GM21360 (cell line): ENCODE data around the gene PTPN20.

ENCODE experiments used
- ATAC-seq: cut with Tn5 transposase; IDR thresholded peaks from one replicate; pipeline ENCODE4 v1.9.1; 2021; ENCODE audit warnings: mild to moderate bottlenecking, moderate library complexity; ENCODE audit not compliant: unreplicated experiment

PTPN20 gene

DNA sequence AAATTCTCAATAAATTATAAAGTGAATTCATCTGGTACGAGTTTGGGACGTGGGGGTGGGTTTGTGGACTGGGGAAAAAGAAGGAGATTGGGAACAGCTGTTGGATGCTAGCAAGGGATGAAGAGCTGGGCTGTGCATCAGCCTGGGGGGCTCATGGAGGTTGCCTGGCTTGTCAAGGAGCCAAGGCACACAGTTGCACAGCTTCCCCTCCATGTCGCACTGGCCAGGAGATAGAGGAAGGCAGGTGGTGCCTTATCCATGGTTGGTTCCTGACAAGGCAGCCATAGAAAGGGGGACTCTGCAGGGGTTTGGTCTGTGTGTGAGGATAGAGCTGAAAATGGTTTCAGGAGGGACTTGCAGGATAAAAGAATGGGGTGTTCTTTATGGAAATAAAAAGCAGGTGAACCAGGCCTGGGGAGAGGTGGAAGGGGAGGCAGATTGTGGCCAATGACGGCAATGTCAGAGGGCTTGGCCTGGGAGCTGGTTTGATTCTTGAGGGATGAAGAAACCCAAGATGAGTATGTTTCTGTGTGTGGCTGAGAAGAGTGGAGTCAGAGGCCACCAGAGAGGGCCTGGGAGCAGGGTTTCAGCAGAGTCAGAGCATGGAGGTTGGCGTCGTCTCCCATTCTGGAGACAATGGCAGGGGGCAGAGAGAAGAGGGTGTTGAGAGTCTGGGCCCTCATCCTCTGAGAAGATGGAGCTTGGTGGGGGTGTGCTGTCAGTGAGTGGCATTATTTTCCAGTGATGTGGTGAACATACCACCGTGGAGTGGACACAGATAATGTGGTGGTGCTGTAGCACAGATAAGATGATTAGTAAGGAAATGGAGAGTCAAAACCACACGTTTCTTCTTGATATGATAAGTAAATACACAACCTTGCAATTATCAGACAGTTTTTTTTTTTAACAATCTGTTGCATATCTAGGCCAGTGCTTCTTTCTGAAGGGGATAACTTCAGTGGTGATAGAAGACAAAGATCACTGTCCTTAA is 108.2 kb downstream of the PTPN20 start:
- ATAC-seq = no peak

DNA sequence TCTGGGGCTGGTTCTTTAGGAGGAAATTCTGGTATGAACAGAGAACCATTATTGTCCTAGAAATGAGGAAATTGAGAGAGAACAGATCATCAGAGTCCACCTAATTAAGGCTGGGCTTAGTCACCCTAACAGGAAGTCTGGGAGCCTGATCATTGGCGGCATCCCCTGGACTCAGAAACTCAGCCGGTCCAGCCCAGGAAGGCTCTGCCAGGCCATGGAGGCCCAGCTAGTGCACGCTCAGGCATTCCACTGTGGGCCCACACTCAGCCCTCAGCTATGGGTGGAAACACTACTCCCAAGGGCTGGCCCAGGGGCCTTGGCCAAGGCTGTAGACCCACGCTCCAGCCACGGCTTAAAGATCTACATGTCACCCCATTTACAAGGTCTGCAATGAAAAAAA is 109.2 kb downstream of the PTPN20 start:
- no peak for ATAC-seq

DNA sequence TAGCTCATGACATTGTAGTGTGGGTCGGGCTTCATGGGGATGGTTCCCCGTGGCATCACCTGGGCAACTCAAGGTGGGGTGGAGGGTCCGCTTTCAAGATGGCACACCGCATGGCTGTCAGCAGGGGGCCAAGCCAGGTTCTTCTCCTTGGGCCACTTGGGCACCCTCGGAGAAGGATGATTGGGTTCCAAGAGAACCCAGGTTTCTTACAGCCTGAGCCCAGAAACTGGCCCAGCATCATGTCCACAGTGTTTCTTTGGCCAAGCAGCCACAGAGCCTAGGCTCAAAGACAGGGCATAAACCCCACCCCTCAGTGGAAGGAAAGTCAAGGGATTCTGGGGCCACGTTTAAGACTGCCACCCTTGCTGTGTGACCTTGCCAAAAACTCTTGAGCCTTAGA is 110.6 kb downstream of the PTPN20 start:
- ATAC-seq = no peak

DNA sequence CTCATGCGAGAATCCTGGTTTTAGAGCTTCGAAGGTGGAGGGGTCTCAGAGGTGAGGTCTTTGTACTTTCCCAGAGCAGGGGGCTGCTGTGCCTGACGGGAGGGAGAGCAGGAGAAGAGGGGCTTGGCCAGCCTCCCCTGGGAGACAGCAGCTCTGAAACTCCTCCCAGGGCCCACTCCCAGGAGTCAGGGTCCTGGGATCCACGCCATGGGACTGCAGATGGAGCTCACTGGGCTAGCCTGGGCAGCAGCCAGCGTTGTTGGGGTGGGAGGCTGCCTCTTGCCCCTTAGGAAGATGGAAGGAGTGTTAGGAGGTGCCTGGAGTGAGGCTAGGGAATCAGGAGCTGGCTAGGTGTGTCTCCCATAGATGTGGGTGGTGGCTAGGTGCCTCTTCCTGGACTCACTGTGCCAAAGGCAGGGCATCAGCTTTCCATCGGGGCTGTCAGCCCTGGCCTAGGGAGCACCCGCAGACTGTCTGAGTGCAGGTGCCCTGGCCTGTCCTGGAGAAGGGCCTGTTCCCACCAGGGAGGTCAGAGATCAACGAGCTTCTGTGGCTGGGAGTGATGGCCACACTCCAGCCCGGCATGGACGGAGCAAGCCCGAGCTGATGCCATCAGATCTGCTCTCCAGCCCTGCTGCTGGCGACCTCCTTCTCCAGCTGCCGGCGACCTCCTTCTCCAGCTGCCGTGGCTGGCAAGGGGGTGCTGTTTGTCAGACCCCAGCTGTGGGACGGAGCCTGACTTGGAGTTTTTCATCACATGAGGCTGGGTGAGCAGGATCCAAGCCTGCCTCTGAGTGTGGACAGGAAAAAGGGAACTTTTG is 111.3 kb downstream of the PTPN20 start:
- ATAC-seq = no peak

DNA sequence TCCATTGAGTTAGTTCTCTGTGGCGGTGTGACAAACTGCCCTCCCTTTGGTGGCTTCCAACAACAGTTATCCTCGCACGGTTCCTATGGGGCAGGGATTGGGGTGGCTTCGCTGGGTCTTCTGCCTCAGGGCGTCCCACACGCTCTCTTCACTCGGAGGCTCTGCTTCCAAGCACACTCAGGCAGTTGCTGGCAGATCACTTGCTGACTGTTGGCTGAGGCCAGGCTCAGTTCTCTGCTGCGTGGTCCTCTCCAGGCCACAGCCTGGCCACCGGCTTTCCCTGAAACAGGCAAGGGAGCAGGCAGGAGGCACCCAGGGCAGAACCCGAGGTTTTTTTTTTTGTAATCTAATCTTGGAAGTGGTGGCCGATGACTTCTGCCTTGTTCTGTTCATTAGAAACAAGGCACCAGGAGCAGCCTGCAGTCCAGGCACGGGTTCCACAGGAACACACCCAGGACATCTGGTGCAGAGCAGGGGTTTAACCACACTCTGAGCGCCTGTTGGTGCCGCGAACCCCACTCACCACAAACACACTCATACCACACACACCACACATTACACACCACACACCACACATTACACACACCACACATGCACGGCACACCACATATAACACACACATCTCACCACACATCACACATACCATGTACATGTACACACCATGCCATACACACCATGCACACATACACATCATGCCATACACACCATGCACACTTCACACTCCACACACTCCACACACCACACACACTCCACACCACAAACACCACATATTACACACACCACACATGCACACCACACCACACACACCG is 112.2 kb downstream of the PTPN20 start:
- ATAC-seq = no peak

DNA sequence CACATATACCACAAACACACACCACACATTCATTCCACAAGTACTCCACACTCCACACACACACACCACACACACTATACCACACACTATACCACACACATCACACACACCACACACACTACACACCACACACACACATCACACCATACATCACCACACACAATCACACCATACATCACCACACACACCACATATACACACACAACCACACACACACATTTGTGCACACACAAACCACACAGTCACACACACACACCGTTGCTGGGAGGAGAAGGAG is 112.8 kb downstream of the PTPN20 start:
- ATAC-seq = no peak

DNA sequence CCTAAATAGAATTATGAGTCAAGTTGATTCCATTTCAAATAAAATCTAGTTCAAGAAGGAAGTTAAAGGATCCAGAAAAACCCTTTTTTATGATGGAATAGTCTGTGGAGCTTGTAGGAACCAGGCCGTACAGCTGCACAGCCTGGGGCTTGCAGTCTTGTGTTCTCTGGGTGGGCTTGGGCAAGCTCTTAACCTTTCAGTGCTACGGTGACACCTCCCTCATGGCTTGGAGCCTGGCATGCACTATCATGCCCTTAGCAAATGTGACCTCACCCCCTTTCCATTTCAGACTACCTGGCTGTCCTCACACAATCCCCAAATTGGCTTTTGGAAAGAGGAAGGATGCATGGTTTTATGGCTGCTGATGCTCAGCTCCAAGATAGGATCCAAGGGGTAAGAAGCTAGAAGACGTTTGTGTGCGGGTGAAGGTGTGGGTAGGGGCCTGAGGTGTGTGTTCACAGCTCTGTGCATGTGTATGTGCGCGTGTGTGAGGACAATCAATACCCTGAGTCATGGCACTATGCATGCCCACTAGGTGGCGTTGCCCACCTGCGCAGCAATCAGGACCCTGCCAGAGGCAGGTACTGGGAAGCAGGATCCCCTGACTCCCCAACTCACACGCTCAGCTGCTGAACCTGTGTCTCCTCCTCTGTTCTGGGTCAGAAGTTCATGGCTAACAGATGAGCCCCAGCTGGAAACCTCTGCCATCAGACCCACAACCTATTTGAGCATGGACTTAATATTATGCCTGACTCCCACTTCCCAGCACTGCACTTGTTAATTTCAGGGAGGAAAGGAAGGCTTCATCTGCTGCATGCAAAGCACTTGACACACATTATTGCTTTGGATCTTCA is 113.4 kb downstream of the PTPN20 start:
- peak; percentile 63 for ATAC-seq

DNA sequence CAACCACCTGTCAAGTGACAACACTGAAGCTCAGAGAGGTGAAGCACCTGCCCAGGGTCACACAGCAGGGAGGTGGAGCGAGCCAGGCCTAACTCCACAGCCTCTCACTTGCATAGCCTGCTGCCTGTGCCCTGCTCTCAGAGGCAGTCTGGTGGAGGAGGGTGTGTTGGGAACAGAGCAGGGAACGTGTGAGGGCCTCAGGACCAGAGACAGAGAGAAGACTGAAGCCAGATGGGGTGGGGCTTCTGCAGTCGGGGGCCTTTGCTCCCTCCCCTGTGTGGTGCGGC is 114.0 kb downstream of the PTPN20 start:
- ATAC-seq = no peak

DNA sequence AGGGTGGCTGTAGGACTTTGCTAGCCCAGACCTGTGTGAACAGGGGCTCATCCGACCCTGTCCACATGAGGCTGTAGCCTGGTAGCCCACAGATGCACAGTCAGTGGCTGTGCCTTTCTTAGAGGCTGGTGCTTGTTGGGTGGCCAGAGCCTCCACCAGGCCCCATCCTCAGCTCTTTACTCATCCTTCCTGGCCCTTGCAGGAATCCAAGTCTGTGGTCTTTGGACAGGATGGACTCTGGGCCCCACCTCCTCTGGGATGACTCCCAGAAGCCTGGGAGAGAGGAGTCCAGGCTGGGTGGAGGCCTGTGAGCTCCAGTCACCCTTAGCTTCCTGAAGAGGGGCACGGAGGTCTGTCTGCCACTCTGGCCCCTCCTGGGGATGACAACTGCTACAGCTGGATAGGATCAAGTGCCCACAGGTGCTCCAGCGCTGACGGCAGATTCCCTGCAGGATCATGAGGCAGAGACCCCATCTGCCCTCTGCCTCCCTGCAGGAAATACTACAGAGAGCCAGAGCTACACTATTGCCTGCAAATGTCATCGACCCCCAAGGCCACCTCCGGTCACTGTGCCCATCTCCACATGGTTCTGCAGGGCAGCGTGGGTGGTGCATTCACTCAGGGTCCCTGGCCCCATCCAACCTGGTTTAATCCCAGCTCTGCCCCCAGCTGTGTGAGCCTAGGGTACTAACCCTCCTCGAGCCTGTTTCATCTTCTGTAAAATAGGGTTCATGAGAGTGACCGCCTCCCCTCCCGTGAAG is 114.5 kb downstream of the PTPN20 start:
- ATAC-seq = no peak

DNA sequence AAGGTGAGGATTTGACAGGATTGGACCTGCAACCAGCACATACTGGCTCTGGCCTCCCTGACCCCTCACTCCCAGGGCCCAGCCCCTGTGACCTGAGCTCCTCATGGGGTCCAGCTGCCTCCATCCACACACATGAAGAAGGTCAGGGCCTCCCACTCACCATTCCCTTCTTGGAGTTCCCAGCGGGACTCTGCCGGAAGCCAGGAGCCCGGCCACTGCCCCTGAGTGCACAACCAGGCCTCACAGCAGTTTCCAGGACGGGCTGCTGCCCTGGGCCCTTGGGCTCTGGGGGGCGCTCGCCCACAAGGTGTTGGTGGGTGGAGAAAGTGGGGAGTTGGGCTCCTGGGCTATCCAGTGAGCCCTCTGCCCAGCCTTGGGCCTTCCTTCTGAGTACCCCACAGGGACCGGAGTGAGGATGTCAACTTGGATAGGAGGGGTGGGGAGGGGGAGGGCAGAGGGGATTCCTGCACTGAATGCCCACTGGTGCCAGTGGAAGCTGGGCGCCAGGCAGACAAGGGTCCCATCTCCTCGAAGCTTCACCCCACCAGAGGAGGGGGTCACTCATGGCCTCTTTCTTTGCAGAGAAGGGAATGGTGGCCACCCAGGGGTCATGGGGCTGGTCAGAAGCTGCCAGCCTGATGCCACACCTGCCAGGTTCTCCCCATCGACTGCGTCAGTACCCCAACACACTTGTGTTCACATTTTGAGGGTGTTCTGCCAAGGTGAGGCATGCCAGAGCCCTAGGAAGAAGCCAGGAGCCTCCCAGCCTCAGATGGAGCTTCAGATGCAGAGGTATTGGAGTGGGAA is 115.3 kb downstream of the PTPN20 start:
- no peak for ATAC-seq

DNA sequence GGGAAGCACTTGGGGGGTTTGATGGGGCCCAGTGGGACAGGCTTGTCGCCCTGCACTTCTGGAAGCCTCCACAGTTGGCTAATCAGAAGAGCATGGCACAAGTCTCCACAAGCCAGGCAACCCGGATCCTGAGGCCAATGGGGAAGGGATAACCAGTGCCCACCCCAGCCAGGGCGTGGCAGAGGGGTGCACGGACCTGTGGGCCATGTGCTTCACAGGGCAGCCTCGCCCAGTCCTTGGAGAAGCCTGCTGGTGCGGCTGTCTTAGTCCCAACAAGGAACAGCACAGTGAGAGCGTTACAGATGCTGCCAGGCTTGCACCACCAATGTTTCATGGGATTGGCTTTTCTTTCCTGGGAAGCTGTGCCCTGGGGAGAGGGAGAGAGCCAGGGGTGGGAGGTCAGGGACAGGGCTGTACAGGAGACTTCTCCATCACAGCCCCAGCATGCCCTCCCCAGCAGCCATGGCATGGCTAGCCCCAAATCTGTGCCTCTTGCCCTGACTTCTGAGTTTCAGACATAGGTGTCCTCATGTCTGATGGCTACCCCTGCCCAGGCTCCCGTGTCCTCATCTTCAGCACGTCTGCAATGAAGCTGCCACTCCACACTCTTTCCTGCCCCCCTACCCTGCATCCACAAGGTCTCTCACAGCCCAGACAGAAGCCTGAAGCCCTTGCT is 116.0 kb downstream of the PTPN20 start:
- ATAC-seq = no peak

DNA sequence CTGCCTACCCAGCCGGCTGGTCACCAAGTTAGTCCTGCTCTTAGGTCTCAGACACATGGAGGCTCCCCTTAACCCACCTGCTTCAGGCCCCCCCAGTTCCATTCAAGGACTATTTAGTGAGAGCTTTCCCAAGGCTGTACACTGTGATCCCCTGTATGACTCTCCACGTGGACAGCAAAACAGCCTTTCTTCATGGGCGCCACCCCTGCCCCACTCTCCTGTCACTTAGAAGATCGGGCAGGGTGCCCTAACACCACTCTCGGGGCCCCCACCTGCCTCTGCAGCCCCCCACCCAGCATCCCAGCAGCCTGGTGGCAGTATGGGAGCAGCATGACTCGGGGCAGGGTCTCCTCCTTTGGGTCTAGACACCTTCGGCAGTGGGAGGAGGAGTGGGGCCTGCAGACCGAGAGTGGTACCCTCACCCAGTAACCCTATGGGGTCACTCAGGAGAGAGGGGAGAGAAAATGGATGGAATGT is 116.6 kb downstream of the PTPN20 start:
- ATAC-seq = no peak

DNA sequence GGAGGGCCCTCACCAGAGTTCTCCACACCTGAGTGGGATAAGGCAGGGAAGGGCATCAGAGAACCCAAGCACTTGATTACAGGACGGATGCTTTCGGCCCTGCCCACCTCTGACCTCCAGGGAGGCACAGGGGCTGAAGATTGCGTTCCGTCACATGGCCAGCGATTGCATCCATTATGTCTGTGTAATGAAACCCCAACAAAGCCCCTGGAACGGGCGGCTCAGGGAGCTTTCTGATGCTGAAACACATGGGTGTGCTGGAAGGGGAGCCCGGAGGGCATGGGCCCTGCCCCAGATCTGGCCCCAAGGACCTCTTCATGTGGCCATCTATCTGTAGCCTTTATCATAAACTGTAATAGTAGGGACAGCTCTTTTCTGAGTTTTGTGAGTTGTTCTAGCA is 117.2 kb downstream of the PTPN20 start:
- ATAC-seq = no peak

DNA sequence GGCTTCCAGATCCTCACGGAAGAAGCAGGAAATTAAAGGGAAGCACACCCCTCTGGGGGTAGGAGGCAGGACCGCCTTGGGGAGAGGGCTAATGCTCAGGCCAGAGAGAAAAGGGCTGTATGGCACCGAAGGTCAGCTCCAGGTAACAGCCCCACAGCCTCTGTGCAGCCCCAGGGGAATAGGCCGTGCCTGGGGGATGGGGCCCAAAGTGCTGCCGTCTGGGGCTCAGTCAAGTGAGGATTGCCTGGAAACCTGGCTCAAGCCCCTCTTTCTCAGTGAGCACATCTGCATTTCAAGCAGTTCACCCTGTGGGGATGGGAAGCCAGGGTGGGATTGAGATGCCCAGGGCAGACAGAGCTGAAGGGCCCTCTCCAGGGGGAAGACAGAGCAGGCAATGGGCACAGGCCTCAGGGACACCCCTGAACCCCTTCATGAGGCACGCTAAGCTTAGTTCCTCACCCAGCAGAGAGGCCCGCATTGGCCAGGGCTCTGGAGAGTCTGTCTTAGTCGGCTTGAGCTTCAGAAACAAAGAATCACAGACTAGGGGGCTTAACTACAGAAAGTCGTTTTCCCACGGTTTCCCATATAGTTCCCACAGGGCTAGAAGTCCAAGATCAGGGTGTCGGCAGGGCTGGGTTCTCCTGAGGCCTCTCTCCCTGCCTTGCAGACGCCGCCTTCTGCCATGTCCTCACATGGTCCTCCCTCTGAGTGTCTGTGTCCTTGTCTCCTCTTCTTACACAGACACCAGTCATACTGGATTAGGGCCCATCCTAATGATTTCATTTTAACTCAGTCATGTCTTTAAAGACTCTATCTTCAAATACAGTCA is 118.2 kb downstream of the PTPN20 start:
- no peak for ATAC-seq

DNA sequence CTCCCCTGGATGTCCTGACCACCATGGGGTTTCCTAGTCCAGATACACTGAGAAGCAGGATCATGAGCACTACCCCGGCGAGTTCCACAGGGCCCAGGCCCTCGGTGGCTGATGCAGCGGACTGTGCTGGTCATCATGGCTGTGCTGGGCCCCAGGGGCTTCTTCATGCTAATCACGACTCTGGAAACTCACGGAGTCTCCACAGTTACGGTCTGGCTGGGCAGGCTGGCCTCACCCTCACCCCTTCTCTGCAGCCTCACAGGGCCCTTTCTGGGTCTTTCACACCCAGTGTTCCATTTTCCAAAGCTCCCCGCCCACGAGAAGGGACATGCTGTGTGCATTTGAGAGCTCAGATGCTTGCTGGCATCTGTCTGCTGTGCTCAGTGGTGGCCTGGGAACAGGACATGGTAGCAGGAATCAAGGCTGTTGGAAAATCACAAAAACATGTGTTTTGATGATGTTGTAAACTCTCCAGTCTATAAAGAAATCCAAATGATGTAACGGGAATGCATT is 119.0 kb downstream of the PTPN20 start:
- ATAC-seq = no peak

DNA sequence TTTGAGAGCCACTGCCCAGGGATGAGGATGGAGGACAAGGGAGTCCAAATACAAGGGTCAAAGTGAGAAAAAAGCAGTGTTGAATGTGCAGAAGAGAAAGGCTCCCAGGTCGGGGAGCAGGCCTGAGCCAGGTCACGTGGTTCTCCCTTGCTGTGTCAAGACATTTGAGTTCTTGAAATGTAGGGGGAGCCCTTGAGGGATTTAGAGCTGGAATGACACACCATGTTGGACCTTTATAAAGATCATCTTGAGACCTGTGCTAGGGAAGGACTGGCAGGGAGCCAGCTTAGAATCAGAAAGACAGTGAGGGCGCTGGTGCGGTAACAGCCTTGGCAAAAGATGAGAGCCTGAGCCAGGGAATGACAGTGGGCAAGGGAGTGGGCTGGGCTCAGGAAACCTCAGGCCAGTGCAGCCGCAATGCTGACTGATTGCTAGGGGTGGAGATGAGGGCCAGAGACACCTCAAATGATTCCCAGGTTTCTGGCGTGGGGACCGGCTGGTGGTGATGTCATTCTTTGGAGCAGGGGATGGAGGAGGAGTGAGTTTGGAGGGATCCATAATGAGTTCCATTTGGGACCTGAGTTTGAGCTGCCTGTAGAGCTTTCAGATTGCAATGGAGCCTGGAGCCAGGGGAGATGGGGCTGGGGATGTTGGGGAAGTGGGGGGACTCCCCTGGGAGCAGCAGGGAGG is 120.1 kb downstream of the PTPN20 start:
- no peak for ATAC-seq
